Coronary artery (tissue), 2 donors: ENCODE results near the gene RAI1.

Experiments used
- DNase-seq: peaks from one replicate; pipeline ENCODE4 v3.0.0-alpha.2; 2017; ENCODE audit warnings: low spot score
- H3K27ac ChIP-seq, 2 donors: fragments of 200-600 bp; sonication (generic); one replicate each; pipeline ENCODE4 v1.5.1; 2016 to 2019
- H3K4me3 ChIP-seq: fragments of 200-600 bp; sonication (generic); 2 replicates; pipeline ENCODE4 v1.5.1; 2016; ENCODE audit warnings: mild to moderate bottlenecking, moderate library complexity
- TF ChIP-seq, protein P1 (sequence below): fragments of 200-600 bp; sonication (generic); IDR thresholded peaks from one replicate; pipeline ENCODE4 v1.5.1; 2019; ENCODE audit warnings: antibody characterized with exemption

RAI1 gene

DNA sequence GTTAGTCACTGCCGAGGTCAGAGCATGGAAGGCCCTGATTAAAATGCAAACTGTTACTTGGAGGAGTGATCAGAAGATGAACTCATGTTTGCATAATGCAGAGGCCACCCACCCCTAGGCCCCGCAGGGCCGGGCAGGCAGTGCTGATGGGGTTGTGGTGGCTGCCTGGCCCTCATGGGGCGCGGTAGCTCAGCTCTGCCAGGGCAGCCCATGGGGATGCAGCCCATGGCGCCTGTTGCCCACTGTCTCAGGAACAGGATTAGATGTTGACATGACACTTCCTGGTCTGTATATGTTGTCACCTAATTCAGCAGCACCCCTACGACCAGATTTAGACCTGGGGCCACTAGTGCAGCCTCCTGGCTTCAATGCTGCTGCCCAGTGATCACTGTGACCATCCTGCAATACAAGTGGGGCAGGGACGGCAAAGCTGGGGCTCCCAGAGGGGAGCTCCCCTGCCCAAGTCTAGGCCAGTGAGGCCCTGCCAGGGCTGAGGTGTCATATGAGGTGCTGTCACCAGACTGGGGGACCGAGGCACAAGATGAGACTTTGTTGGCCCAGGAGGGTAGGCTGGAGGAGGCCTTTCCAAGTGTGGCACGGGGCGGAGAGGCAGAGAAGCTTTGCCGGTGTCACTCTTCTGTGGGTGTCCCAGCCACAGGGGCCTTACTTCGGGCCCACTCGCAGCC lies 49.1 kb downstream of the RAI1 start:
- TF ChIP-seq, protein P1, sequence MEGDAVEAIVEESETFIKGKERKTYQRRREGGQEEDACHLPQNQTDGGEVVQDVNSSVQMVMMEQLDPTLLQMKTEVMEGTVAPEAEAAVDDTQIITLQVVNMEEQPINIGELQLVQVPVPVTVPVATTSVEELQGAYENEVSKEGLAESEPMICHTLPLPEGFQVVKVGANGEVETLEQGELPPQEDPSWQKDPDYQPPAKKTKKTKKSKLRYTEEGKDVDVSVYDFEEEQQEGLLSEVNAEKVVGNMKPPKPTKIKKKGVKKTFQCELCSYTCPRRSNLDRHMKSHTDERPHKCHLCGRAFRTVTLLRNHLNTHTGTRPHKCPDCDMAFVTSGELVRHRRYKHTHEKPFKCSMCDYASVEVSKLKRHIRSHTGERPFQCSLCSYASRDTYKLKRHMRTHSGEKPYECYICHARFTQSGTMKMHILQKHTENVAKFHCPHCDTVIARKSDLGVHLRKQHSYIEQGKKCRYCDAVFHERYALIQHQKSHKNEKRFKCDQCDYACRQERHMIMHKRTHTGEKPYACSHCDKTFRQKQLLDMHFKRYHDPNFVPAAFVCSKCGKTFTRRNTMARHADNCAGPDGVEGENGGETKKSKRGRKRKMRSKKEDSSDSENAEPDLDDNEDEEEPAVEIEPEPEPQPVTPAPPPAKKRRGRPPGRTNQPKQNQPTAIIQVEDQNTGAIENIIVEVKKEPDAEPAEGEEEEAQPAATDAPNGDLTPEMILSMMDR = no peak
- no peak overlapping the region for H3K27ac ChIP-seq
- no peak for DNase-seq
- no peak overlapping the region for H3K4me3 ChIP-seq

- H3K27ac ChIP-seq = no peak overlapping the region
- DNase-seq = no peak
- no peak overlapping the region for H3K4me3 ChIP-seq
- TF ChIP-seq, protein P1 = no peak
Measured at GRCh38 chr17:17732444-17732843, 51.2 kb downstream of the RAI1 start.

DNA sequence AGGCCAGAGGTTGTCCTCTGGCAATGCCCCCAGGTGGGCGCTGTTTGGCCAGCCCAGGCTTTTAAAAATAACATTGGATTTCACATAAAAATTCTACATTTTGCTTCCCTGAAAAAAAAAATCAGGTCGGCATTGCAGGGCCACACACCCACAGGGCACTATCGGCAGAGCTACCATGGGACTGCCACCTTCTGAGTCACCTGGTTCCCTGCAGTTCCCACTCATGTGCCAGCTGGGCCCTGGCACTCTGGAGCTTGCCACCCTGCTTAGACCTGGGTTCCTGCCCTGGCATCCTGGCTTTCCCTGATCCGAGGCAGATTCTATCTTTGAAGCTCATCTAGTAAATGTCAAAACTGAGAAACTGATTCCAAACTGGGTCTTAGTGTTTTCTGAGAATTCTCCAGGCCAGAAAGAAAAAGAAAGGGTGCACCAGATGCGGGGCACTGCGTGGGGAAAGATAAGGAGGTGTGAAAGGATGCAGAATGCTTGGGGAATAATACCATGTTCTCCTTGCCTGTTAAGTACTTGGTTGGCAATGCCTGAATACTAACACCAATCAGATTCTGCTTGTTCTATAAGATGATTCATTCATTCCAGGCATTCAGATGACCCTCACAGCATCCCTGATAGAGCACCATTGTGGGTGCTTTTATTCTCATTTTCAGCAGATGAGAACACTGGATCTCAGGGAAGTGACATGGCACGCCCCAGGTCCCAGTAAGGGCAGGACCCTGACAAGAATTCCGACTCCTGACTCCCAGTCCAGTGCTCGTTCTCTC lies 51.8 kb downstream of the RAI1 start:
- DNase-seq = no peak
- no peak overlapping the region for H3K27ac ChIP-seq
- no peak overlapping the region for H3K4me3 ChIP-seq
- TF ChIP-seq, protein P1 = no peak

- no peak for DNase-seq
- TF ChIP-seq, protein P1 = no peak
Measured at GRCh38 chr17:17736205-17737183, 55.2 kb downstream of the RAI1 start.

DNA sequence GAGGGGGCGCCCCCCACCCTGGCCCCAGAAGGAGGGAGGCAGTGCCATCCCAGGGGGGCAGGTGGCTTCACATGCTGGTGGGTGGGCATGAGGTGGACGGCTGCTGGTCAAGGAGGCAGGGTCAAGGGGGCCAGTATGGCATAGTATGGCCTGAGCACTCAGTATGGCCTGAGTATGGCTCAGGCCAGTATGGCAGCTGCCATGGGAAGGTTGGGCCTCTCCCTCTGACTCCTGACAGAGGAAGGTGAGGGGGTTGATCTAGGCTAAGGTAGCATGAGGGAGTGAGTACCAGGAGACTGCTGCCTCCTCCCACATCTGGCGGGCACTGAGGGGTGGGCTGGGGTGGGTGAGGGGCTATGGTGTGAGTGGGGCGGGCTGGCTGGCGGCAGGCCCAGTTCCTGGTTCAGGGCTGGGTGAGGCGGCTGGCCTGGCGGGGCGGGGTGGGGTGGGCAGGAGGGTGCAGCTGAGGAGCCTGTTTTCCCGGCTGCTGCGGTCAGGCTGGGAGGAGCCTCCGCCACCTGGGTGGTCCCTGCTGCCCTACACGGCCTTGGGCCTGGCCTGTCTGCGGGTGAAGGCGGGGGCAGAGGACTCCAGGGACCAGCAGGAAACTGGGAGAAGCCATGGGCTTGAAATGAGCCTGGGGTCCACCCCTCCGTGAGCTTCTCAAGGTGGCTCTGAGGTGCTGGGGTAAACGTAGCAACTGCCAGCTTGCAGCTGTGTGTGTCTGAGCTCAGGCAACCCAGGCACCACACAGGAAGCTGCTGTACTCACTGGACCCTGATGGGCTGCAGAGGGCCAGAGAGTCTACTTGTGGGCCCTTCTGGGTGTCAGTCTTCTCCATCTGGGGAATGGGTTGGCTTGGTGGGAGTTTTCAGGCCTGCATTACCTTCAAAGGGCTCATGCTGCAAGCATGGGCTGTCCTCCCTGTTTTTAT lies 57.0 kb downstream of the RAI1 start:
- Histone ChIP-seq H3K27ac (peak overlapping the region in 1 of 2 donors; percentile 52), H3K4me3 (no peak overlapping the region)
- TF ChIP-seq, protein P1 = no peak
- no peak for DNase-seq

More at GRCh38 chr17:17736205-17737183, 55.2 kb downstream of the RAI1 start:
- no peak overlapping the region for H3K27ac ChIP-seq
- H3K4me3 ChIP-seq = no peak overlapping the region

GRCh38 chr17:17738901-17739300 lies 57.6 kb downstream of the RAI1 start:
- TF ChIP-seq, protein P1 = no peak
- DNase-seq = no peak
- Histone ChIP-seq H3K27ac (no peak overlapping the region), H3K4me3 (no peak overlapping the region)
